NCI-H226 (cell line): ENCODE results near the gene DAPP1.
A peak's percentile ranks its signal among the peaks of the same experiment; 100 is the strongest.
"Not testable (repeated sequence)": the region's sequence is repeated elsewhere in the genome, so short reads cannot be mapped to it uniquely, and the experiment has no call there.

ENCODE experiments used
- DNase-seq: peaks from one replicate; pipeline ENCODE4 v3.0.0-alpha.2; 2015

The DAPP1 gene

DNA sequence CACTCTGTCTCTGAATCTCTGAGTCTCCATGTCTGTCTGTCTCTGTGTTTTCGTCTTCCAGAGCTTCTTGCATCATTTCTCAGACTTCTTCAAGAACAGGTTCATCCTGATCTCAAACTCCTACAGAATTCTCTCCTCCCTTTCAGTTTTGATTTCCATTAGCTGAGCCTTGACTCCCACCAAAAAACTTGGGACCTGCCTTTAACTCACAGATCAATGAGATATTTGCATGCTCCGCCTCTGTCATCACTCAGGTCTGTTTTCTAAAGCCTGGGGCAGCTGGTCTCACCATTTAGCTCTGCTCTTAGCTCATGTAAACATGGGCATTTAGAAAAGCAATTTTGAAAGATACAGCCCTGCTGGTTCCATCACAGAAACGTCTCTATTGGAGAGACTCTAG lies 8.6 kb downstream of the DAPP1 start:
- no peak for DNase-seq

DNA sequence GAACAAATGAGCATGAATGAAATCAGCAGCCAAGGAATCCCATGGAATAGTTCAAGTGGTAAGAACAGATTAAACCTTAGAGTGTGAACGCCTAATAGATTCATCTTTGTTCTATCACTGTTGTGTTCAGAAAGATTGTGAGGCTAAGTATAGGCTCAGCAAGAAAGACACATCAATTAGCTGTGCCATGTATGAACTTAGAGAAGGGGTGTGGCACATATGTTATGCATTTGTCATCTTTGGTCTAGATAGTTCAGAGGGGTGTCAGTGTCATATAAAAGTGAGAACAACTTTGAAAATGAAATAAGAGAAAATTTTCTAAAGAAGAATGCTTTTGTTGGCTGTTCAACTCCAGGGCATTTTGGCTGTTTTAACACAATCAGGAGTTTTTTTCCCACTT lies 9.4 kb downstream of the DAPP1 start:
- DNase-seq: no peak

DNA sequence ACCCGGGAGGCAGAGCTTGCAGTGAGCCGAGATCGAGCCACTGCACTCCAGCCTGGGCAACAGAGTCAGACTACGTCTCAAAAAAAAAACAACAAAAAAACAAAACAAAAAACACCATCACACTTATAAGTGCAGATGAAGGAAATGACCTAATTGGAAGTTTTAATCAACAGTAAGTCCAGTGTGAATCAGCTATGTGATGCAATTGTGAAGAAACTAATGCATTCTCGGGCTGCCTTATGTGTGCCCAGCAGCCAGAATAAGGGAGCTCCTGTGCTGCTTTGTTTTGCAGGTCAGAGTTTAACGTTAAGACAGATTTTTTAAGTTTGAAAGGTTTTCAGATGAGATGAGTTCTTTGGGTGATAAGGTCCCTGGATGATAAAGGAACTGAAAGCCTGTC lies 10.8 kb downstream of the DAPP1 start:
- DNase-seq: no peak

DNA sequence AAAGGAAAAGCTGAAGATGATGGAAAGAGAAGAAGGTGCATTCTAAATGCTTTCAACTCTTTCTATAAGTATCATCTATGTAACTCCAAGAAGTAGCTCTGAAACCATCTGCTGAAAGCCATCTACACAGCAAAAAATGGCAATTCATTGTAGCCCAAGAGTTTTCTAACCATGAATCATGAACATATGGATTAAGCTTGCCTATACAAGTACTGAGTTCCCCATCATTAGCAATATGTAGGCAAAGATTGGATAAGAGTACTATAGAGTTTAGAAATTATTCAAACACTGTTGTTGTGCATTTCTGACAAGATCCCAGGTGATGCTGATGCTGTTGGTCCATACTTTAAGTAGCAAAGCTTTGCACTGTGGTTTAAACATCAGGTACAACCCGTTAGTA lies 11.2 kb downstream of the DAPP1 start:
- no peak for DNase-seq

DNA sequence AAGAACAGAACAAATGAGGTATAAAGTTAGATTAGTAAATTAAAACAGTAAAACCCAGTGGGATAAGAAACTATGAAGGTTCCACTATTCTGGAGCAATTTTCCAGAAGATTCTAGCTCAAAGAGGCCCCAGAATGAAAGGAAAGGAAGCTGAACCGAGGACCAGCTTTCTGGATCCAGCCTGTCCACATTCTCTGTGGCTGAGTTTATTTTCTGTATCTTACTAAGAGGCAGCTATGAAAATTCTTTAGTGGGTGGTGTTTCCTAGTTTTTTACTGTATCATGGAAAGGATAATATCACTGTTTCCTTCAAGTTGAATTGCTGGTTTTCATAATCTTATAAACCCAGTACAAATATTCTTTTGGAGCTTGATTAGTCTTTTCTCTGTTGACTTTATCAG lies 11.8 kb downstream of the DAPP1 start:
- no peak for DNase-seq

DNA sequence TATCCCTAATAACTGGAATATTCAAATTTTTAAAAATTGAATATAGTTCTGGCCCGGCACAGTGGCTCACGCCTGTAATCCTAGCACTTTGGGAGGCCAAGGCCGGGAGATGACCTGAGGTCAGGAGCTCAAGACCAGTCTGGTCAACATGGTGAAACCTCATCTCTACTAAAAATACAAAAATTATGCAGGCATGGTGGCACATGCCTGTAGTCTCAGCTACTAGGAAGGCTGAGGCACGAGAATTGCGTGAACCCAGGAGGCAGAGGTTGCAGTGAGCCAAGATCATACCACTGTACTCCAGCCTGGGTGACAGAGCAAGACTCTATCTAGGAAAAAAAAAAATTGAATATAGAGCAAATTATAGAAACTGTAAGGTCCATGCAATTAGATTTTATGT lies 13.4 kb downstream of the DAPP1 start:
- not testable (repeated sequence) for DNase-seq

DNA sequence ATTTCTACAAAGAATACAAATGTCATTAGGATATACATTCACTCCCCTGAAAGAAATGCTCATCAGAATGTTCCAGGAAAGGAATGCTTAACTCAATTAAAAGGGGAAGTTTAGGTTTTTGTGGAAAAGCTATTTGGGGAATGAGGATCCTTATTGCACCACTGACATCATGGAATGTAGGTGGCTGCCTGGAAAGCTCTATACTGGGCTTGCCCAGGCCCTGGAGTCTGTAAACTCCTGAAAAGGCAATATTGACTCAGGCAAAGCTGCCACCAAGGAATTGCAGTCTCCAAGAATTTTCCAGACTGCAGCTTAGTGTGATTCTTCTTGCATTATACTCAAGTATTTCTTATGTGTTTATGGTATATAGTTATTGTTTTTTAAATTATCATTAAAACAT lies 15.7 kb downstream of the DAPP1 start:
- no peak for DNase-seq

DNA sequence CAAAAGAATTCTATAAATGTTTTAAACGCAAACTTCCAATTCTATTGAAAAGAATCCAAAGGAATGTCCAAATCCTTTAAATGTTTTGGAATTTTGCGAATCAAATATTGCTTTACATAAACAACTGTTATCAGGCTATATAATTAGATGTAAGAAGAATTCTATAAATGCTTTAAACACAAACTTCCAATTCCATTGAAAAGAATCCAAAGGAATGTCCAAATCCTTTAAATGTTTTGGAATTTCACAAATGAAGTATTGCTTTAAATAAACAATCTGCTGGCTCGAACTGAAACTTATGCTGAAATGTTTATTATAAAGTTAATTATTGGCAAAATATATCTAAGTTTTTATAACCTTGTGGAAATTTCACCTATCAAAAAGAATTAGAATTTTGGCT lies 16.1 kb downstream of the DAPP1 start:
- no peak for DNase-seq

DNA sequence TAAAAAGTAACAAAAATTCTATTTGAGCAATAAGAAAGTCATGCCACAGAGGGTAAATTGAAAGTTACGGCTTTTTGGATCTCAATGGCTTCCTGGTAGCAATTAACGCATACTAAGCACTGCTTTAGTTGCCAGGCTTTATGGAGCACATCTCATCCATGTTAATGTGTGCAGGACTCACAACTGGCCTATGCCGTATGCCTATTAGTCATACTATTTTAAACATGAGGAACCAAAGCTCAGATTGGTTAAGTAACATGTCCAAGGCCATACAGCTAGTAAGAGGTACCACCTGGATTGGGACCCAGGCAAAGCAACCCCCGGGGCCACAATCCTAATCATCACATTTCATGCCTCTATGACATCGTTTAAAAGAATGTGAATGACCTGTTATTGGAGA lies 17.1 kb downstream of the DAPP1 start:
- DNase-seq: no peak

DNA sequence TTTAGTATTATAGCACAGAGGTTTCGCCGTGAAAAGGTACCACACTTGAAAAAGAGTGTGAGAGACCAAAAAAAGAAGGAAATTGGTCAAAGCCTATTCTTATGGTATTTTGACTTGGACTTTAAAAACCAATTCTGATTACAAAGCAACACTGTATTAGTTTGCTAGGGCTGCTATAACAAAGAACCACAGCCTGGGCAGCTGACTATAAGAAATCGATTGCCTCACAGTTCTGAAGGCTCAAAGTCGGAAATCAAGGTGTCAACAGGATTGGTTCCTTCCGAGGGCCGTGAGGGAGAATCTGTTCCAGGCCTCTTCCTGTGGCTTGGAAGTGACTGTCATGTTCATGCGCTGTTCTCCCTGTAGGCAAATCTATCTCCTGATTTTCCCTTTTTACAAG lies 17.9 kb downstream of the DAPP1 start:
- DNase-seq: no peak

DNA sequence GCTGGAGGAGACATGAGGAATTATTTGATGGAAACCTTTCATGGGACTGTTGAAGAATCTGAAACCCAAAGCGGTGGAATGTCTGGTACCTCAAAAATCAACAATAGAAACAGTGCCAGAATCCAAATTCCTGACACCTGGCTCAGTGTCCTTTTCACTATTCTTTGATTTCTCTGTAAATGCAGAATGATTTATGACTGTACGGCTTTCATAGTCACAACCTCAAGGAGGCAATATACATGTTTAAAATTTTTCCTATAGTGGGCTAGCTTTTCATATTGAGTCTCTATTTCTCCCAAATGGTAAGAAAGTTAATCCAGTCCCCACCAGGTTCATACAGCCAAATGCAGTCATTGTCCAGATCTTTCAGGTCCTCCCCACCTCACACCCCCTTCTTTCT lies 19.3 kb downstream of the DAPP1 start:
- no peak for DNase-seq

DNA sequence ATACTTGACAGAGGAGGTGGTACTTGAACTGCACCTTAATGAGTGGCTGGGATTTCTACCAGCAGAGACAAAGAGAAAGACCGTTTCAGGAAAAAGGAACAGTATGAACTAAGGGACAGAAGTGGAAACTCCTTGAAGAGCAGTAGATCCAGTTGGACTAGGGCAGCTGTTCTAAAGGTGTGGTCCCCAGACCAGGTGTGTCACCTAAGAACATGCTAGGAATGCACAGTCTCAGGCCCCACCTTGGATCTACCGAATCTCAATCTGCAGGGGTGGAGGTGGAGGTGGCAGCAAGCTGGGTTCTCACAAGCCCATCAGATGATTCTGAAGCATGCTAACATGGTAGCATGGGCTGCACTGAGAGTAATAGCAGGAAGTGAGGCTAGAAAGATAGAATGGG lies 22.3 kb downstream of the DAPP1 start:
- no peak for DNase-seq

DNA sequence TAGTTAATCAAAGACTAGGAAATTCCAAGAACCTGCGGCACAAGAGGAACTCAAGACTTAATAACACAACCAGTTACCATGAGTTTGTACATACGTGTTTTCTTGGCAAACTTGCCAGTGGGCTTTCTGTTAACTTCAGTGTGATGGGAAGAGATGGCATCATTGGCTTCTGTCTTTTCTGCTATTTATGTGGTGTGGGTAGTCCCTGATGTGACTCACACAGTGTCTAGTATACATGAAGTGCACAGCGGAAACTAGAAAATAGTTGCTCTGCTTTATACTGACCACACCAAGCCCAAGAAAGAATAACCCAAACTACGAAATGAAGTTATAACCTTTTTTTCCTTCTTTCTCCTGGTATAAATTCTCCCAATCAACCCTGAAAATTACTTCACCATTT lies 24.5 kb downstream of the DAPP1 start:
- DNase-seq: no peak

DNA sequence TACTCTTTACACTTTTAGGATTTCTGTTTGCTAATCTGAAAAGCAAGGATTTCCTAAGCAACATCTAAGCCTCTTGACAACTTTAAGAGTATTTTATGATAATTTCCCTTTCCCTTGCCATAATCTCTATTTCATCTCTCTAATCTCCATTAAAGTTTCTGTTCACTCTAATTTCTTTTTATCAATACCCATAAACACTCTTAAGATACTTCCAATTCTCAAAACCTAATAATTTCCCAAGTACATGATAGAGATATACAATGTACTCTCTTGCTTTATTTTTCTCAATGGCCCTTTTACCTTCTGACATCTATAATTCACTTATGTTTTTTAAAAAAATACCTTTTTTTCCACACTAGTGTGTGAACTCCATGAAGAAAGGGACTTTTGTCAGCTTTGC lies 26.8 kb downstream of the DAPP1 start:
- DNase-seq: no peak

DNA sequence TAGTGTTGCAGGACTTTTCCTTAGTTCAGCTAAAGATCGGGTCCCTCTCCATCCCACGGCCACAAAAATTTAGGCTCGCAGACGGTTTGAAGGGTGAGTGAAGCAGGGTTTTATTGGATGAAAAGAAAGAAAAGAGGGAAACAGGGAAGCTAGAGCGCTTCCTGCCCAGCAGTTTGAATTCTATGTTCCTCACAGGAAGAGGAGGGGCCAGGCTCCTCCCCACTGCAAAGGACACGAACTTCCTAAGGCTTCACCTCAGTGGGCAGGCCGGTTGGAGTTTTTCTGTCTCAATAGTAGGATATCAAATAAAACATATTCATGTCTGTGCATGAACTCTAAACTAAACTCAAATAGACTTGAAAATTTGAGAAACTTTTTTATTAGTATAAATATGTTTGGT lies 27.4 kb downstream of the DAPP1 start:
- no peak for DNase-seq

DNA sequence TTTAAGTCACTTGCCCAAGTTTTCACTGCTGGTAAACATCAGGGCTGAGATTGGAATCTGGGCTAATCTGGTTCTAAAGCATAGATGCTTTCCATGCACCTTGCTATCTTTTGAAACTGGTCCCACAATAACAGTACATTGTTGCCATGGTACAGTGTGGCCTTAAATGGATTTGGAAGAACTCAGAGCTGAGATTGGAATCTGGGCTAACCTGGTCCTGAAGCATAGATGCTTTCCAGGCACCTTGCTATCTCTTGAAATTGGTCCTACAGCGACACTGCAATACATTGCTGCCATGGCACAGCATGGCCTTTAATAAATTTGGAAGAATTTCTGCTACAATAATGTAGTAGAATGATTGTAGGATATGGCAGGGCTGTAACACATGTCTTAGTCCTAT lies 28.6 kb downstream of the DAPP1 start:
- DNase-seq: no peak

DNA sequence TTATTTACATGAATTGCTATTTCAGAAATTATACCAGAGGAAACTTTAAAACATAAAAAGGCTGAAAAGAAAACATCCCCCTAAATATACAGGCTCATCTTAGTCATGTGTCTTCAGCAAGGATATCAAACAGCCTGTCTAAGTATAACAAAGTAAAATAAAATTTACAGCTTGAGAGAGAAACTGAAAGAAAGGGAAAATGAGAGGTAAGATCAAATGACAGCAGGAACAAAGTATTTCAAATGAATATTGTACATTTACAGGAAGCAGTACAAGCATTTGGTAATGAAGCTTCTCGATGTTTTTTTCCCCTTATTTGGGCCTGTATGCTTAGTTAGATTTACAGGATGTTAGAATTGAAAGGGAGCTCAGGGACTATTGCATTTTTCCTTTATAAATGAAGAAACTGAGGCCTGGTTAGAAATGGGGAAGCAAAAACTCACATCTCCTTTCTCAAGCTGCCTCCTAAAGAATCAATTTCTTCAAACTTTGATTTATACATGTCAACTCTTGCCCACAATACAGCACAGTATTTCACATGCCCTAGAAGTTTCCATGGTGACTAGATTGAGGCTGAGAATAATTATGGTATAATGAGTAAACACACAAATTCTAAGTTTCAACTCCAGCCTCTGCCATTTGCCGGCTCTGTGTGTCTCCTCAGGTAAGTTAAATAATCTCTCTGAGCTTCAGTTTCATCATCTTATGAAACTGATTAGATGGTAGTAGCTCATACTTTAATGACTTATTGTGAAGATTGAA lies 29.3 kb downstream of the DAPP1 start:
- DNase-seq: no peak

DNA sequence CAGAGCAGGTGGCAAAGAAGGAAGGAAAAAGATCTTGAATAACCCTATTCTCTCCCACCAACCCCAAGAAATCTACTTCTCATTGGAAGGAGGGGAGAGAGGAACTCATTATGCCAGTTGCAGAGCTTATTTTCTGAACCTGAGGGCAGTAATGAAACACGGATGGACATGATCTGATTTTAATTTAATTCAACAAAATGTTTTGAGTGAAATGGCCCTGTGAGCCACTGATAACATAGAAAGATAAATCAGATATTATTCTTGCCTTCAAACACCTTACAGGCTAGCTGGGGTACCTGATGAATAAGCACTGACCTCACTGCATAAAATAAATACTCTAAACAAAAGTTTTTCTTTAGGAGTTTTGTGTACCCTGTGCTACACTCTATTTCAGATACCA lies 30.3 kb downstream of the DAPP1 start:
- no peak for DNase-seq

DNA sequence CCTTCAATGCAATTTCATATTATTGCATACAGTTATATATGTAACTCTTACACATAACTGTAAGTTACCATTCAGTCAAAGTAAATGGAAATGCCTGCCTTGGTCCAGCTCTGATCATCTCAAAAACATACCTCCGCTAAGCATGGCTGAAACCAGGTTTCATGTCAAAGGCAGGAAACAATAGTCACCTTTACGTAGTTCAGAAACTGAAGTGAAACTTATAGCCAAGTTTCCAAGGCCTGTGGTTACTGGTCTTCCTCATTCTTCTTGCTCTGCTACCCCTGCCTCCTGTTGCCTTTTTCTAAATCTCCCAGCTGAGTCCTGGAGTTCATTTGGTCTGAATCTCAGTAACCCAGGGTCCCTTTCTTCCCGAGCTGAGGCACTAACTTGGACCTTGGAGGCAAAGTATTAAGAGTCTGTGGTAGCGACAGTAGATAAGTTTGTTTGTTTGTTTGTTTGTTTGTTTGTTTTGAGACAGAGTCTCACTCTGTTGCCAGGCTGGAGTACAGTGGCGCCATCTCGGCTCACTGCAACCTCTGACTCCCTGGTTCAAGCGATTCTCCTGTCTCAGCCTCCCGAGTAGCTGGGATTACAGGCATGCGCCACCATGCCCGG lies 30.8 kb downstream of the DAPP1 start:
- no peak for DNase-seq

DNA sequence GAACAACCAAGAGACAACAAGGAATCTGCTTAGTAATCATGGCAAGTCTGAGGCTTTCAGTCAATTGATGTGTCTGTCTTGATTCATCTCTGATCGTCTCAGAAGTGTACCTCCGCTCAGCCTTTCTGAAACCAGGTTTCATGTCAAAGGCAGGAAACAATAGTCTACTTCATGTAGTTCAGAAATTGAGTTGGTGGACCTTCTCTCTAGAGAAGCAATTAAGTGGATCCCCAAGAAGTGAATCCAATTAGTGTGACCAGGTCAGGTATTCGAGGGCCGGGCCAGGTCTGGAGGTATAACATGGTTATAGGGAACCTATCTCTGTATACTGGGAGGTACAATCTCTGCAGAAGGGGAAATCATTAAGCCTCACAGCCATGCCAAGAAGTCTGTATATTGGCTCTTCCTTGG lies 32.0 kb downstream of the DAPP1 start:
- DNase-seq: no peak

DNA sequence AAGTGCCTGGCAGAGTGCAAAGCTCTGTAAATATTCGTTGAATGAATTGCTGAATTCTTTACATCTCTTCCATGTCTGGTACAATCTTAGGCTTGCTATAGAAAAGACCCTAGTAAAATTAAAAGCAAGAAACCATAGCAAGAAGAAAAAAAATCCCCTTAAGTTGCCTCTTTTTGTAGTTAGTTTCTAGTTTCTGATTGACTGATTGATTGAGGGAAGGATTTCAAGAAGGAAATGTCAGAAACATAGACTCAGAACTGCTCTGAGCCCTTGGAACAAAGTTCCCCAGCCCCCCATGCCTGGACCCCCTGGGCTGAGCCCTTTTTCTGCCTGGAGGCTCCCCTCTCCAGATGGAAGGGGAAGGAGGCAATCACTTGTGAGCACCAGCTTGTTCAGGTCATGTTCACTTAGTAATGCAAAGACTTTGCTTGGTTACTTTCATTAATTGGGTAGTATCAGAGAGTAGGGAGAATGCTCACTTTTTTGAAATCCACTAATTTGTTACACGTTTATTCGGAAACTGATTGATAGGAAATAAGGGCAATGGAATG lies 35.6 kb downstream of the DAPP1 start:
- DNase-seq: no peak

DNA sequence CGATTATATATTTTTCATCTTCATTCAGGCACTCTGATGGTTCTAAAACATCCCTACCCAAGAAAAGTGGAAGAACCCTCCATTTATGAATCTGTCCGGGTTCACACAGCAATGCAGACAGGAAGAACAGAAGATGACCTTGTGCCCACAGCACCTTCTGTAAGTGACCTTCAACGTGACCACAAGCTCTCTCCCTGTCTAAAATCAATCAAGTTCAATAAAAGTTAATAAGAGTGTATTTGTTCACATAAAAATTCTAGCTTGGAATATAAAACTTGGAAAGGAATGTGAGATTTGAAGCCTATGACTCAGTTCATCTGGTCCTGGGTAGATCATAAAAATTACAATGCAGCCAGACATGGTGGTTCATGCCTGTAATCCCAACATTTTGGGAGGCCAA lies 36.6 kb downstream of the DAPP1 start:
- no peak for DNase-seq

DNA sequence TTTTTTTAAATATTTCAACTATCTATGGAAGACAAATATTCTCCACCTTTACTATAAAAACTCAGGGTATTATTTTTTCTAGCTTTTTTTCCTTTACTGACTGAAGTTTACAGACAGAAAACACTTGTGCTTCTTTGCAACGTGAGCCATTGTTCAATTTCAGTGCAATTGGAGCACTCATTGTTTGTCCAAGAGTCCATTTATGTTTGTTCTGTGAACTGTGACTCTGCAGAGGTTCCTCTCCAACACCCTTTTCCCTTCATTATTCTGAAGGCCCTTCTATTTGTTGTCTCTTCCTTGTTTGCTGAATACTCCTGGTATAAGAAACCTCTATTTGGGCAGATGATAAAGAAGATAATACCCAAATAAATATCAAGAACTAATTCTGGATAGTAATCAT lies 37.4 kb downstream of the DAPP1 start:
- DNase-seq: no peak

DNA sequence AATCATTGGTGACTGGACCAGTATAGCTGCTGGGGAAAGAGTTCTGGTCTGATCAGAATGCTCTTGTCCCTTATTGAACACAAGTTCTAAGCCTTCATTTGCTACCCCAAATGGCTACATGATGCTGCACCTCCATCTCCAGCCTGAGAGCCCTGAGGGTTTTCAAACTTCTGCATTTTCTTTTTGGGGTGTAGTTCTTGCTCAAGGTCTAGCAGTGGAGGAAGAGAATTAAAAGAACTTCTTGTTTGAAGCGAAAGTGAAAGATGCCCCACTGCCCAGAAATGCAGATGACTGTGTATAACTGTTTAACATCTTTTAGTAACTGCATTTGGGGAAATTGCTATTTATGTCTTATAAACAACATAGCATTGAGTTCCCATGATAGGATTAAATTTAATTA lies 39.1 kb downstream of the DAPP1 start:
- DNase-seq: no peak

DNA sequence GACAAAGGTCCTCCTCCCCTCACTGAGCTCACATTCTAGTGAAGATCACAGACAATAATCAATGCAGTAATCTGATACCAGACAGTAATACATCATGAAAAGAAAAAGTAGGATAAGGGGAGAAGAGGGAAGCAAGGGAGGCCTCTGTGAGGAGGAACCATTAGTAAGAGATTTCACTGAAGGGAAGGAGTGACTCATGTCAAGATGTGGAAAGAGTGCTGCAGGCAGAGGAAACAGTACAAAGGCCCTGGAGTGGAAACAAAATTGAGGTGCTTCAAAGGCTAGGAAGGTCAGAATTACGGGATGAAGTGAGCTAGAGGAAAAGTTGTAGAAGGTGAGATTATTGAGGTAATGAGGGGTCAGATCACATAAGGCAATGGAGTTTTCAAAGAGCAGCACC lies 39.5 kb downstream of the DAPP1 start:
- peak; percentile 69 for DNase-seq
